Measurements from ENCODE around the gene STIM2.

The STIM2 gene

DNA sequence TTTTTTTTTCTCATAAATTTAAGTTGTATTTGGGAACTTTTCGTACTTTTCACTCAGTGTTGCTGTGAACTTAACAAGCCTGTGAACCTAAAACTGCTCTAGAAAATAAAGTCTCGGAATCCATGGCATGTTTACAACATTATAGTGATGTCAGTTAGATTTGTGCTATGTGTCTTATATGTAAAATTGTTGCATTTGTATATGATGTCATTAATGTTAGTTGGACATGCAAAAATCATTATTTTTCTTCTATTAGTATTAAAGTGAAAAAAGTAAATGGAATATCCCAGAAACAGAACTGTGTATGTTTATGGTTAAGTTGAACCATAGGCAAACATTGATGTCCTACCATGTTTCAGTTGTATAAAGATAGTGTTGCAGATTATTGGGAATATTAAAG is 85.2 kb downstream of the STIM2 start:
- Histone ChIP-seq H3K27ac (no peak overlapping the region), H3K4me3 (no peak overlapping the region)
- DNase-seq (ENCODE audit: low spot score): no peak
- no peak for TF ChIP-seq CTCF (IDR thresholded peaks at IDR 0.05)

DNA sequence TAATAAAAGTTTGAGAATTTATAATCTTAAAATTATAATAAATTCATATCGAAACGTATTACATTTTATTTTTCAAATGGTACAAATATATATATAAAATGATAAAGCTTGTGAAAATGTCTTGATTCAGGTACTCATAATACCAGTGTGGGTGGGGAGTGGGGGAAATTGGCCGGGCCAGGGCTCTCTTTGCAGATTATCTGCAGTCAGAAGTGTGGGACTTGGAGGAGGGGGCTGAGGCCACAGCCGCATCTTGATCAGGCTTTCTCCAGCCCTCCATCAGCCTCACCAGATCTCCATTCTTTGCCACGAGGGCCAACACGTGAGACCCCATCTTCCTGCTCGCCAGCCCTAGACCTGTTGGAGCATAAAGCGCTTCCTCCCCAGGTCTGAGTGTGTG is 86.7 kb downstream of the STIM2 start:
- no peak for DNase-seq (ENCODE audit: low spot score)
- Histone ChIP-seq H3K27ac (no peak overlapping the region), H3K4me3 (no peak overlapping the region)
- no peak for TF ChIP-seq CTCF (IDR thresholded peaks at IDR 0.05)

DNA sequence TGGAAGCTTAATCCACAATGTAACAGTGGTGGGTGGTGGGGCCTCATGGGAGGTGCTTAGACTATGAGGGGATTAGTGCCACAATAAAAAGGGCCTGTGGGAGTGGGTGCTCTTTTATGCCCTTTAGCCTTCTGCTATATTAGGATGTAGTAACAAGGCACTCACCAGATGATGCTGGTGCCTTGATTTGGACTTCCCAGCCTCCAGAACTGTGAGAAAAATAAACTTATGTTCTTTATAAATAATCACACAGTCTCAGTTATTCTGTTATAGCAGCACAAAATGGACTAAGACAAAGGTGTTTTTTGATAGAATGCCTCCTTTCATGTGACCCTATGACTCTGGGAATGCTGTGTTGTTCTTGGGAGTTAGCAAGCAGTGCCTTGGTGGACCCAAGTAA is 89.8 kb downstream of the STIM2 start:
- no peak for TF ChIP-seq CTCF (IDR thresholded peaks at IDR 0.05)
- Histone ChIP-seq H3K27ac (no peak overlapping the region), H3K4me3 (no peak overlapping the region)
- no peak for DNase-seq (ENCODE audit: low spot score)

GRCh38 chr4:26952891-26953290 is 92.2 kb downstream of the STIM2 start:
- Histone ChIP-seq H3K4me3 (no peak overlapping the region), H3K27ac (no peak overlapping the region)
- no peak for TF ChIP-seq CTCF (IDR thresholded peaks at IDR 0.05)
- DNase-seq (ENCODE audit: low spot score): no peak

DNA sequence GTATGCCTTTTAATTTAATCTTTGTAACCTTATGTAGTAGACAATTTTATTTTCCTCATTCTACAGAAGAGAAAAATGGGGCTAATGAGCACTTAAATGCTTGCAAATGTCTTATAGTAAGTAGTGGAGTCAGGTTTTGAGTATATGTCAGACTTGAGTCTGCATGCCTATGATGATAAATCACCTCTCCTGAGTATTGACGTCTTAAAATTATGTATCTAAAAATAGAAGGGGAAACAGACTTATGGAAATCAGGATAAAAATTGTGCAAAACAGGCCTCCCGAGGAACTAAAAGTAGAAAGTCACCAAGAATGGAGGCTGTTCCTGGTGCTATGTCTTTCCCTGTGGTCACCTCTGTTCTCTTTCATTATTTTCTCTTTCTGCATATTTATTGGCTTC is 92.7 kb downstream of the STIM2 start:
- no peak overlapping the region for H3K27ac ChIP-seq
- H3K4me3 ChIP-seq: no peak overlapping the region
- DNase-seq (ENCODE audit: low spot score): no peak
- TF ChIP-seq CTCF (IDR thresholded peaks at IDR 0.05): no peak

DNA sequence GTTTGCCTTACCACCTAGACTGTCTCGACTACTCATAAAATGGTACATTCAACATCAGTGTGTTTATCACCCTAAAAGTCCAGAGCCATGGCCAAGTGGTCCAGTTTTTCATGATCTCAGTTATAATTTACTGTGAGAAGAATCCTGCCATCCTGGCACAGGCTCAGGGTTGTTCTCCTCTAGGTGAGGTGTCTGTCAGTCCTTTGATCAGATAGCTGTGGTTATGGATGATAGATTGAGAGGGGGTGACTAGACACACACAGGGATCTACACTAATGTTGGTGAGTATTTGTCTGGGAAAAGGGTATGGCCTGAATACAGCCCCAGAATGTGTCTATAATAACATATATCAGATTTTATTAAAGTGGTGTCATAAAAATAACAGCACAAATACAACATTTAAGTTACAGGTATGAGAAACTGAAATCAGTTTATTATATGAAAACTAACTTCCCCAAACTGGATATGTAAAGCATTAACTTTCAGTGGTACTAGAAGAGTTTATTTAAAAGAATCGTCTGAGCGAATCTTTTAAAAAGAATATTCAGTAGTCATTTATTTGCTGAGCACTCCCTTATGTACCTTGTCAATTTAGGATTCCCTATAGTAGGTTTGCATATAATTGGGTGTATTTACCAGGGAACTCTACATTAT is 93.3 kb downstream of the STIM2 start:
- Histone ChIP-seq H3K27ac (no peak overlapping the region), H3K4me3 (no peak overlapping the region)
- TF ChIP-seq CTCF (IDR thresholded peaks at IDR 0.05): no peak
- DNase-seq (ENCODE audit: low spot score): no peak

DNA sequence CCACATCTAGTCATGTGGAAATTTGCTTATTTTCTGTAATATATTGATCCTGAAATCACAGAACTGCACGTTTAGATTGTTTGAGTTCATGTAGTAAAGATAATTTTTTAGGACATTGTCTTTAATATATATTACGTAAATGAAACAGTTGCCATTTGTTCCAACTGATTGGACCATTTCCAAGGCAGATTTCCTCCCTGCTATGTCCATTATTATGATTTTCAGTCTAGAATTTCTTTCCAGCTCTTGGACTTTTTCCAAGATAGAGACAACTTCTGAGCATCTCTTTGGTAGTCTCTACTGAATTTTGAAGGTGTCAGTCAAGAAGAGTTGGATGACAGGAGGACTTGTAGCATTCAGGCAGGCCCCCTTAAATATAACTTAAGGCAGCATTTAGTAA is 94.6 kb downstream of the STIM2 start:
- DNase-seq (ENCODE audit: low spot score): no peak
- no peak for TF ChIP-seq CTCF (IDR thresholded peaks at IDR 0.05)
- H3K4me3 ChIP-seq: no peak overlapping the region
- no peak overlapping the region for H3K27ac ChIP-seq

All from coronary artery (tissue), 2 donors.